PFSK-1 (cell line): Measurements from ENCODE around the gene TRAPPC5.

ENCODE experiments used
- FOXP2 ChIP-seq: optimal IDR thresholded peaks from 2 replicates; pipeline ENCODE3; 2011; ENCODE audit warnings: borderline replicate concordance, control low read depth, inconsistent platforms; ENCODE audit not compliant: insufficient read depth; ENCODE audit errors: extremely low read length, extremely low read depth
- POLR2AphosphoS5 ChIP-seq: IDR thresholded peaks from 2 replicates; pipeline ENCODE4 v1.6.1; 2012; ENCODE audit warnings: low read depth, mild to moderate bottlenecking, control low read depth, low read length, moderate library complexity
- SIN3A ChIP-seq: IDR thresholded peaks from 2 replicates; pipeline ENCODE4 v1.6.1; 2012; ENCODE audit warnings: mild to moderate bottlenecking, low read length, moderate library complexity, borderline replicate concordance; ENCODE audit not compliant: insufficient read depth
- TAF1 ChIP-seq: IDR thresholded peaks from 2 replicates; pipeline ENCODE4 v1.6.1; 2012; ENCODE audit warnings: low read length, control low read depth, borderline replicate concordance; ENCODE audit not compliant: insufficient read depth
- TF ChIP-seq, protein P1 (sequence below), 2 experiments: IDR thresholded peaks; 2 replicates each; pipeline versions ENCODE4 v1.6.1 to v1.8.0; 2011 to 2012; ENCODE audit warnings: low read depth in 2 of 2, low read length in 2 of 2, control low read depth in 1 of 2, inconsistent platforms in 1 of 2, mild to moderate bottlenecking in 1 of 2, moderate library complexity in 1 of 2; ENCODE audit not compliant: insufficient read depth in 1 of 2

The TRAPPC5 gene

DNA sequence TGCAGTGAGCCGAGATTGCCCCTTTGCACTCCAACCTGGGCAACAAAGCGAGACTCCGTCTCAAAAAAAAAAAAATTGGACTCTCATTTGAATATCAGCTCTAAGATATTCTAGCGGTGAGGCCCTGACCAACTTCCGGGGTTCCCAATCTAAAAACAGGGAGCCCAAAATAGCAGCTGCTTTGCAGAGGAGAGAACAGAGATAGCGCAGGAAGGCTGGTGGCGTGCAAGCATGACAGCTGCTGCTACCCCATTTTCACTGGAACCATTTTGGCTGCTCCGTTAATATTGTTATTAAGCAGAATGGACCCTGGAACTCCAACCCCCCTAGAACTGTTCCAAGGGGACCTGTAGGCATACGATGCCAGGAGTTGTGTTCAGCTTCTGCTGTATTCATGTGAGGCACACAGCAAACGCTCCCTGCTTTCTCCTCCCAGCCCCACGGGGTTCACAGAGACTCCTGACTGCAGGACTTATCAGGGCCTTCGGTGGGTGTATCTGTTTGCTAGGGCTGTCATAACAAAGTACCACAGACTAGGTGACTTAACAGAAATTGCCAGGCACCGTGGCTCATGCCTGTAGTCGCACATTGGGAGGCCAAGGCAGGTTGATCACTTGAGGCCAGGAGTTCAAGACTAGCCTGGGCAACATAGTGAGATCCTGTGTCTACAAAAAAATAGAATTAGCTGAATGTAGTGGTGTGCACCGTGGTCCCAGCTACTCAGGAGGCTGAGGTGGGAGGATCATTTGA is 32.2 kb upstream of the TRAPPC5 start:
- no peak for TF ChIP-seq POLR2AphosphoS5
- TF ChIP-seq TAF1 = no peak
- no peak for TF ChIP-seq FOXP2
- TF ChIP-seq SIN3A = no peak
- TF ChIP-seq, protein P1, sequence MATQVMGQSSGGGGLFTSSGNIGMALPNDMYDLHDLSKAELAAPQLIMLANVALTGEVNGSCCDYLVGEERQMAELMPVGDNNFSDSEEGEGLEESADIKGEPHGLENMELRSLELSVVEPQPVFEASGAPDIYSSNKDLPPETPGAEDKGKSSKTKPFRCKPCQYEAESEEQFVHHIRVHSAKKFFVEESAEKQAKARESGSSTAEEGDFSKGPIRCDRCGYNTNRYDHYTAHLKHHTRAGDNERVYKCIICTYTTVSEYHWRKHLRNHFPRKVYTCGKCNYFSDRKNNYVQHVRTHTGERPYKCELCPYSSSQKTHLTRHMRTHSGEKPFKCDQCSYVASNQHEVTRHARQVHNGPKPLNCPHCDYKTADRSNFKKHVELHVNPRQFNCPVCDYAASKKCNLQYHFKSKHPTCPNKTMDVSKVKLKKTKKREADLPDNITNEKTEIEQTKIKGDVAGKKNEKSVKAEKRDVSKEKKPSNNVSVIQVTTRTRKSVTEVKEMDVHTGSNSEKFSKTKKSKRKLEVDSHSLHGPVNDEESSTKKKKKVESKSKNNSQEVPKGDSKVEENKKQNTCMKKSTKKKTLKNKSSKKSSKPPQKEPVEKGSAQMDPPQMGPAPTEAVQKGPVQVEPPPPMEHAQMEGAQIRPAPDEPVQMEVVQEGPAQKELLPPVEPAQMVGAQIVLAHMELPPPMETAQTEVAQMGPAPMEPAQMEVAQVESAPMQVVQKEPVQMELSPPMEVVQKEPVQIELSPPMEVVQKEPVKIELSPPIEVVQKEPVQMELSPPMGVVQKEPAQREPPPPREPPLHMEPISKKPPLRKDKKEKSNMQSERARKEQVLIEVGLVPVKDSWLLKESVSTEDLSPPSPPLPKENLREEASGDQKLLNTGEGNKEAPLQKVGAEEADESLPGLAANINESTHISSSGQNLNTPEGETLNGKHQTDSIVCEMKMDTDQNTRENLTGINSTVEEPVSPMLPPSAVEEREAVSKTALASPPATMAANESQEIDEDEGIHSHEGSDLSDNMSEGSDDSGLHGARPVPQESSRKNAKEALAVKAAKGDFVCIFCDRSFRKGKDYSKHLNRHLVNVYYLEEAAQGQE (IDR thresholded peaks at IDR 0.05; ENCODE audit: insufficient read depth in 1 of 2, low read depth in 2 of 2, low read length in 2 of 2) = no peak

DNA sequence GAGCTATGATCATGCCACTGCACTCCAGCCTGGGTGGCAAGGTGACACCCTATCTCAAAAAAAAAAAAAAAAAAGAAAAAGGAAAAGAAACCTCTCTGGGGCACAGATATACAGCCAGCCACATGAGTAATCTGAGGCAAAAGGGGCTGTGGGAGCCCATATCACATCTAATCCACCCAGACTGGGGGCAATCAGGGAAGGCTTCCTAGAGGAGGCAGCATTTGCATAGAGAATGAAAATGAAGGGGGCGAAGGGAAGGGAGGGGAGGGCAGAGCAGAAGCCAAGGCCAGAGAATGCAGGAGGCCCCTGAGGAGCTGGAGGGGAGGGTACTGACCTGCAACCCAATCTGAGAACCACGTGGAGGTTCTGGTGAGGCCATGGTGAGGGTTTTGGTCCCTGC is 30.5 kb upstream of the TRAPPC5 start:
- TF ChIP-seq POLR2AphosphoS5 (no peak), SIN3A (no peak), TAF1 (no peak), FOXP2 (no peak)
- TF ChIP-seq, protein P1 (IDR thresholded peaks at IDR 0.05; ENCODE audit: insufficient read depth in 1 of 2, low read depth in 2 of 2, low read length in 2 of 2) = no peak

DNA sequence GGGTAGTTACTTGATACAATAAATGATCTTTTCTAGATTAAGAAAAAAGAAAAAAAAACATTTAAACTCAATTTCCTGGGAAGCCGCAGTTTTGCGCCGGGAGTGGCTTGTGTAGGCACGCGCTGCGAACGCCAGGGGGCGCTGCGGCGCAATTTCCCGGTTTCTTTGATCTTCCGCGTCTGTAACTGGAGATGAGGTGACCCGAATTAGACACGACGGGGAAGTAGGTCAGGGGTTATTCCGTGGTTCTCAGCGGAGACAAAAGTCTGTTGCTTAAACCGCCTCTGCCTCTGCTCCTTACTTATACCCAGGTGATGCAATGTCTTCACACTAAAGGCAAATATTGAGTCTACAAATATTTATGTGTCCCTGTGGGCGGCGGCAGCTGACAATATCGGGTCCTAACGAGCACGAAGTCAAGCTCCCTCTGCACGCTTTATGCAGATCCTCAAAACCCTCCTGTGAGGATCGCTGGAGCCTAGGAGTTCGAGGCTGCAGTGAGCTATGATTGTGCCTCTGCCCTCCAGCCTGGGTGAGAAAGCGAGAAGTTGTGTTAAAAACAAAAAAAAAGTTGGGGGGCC is 28.5 kb upstream of the TRAPPC5 start:
- TF ChIP-seq TAF1 (no peak), POLR2AphosphoS5 (no peak), FOXP2 (no peak), SIN3A (no peak)
- TF ChIP-seq, protein P1 (IDR thresholded peaks at IDR 0.05; ENCODE audit: insufficient read depth in 1 of 2, low read depth in 2 of 2, low read length in 2 of 2) = no peak

DNA sequence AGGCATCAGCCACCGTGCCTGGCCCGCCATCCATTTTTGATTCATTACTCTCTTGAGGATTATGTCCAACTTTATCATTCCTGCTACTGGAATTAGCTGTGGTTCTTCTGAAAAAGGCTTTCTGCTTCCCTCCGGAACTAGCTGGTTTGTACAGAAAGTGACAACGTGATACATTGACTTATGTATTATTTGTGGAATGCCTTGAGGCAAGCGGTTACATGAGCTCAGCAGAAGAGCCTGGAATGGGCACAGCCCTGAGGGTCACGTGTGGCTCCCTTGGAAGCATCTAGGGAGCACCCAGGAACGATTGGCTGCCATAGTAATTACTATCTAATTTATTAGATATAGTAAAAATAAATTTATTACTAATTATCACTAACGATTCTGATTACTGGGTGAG is 26.2 kb upstream of the TRAPPC5 start:
- TF ChIP-seq POLR2AphosphoS5 (no peak), TAF1 (no peak), FOXP2 (no peak)

DNA sequence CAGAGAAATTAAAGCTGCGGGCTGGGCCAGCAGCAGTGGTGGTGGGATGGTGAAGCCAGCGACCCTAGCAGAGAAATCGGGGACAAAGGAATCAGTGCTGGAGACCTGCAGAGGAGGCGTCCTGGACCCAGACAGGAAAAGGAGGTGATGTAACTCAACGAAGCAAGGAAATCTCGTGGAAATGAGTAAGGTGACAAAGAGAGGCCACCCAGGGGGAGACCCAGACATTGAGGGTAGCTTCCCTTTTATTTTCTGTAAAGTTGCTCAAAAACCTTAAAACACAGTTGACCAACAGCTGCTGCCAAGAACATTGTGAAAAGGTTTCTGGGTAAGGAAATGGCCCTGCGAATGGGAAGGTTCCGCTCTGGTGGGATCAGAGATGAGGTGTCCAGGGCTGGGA is 25.1 kb upstream of the TRAPPC5 start:
- TF ChIP-seq SIN3A = no peak
- no peak for TF ChIP-seq FOXP2
- TF ChIP-seq TAF1 = no peak
- TF ChIP-seq POLR2AphosphoS5 = no peak
- TF ChIP-seq, protein P1 (IDR thresholded peaks at IDR 0.05; ENCODE audit: insufficient read depth in 1 of 2, low read depth in 2 of 2, low read length in 2 of 2) = no peak
